ENCODE measurements around the gene PLSCR2. TPM values are rescaled to one million over a fixed set of nuclear protein-coding genes. Genes with fewer than 3 reads are reported as not detected.
"Not testable (repeated sequence)": the region's sequence is repeated elsewhere in the genome, so short reads cannot be mapped to it uniquely, and the experiment has no call there.

PLSCR2 gene
- total and polyA plus RNA-seq, 9 of the 15 experiments (the other 6 are each of a cell fraction or from before 2014, with no cell fraction given), result 0.07 to 0.49 (median 0.25) TPM; not detected in 4

DNA sequence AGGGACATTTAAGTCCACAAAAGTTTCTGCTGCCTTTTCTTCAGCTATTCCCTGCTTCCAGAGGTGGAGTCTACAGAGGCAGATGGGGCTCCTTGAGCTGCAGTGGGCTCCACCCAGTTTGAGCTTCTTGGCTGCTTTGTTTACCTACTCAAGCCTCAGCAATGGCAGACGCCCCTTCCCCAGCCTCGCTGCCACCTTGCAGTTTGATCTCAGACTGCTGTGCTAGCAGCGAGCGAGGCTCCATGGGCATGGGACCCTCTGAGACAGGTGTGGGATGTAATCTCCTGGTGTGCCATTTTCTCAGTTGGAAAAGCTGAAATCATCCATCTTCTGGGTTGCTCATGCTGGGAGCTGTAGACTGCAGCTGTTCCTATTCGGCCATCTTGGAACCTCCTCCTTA lies 29.1 kb downstream of the PLSCR2 start:
- H3K27me3 ChIP-seq (ENCODE audit: control insufficient read depth in 2 of 2, insufficient read depth in 2 of 2, low read length in 2 of 2); CTCF ChIA-PET (ENCODE audit: low intra/inter-chr PET ratio); H3K9me1 ChIP-seq (ENCODE audit: control insufficient read depth, insufficient read depth, low read length); H3K9me3 ChIP-seq (replicated peaks; ENCODE audit: control insufficient read depth, insufficient read depth, low read depth, low read length); H3K36me3 ChIP-seq (ENCODE audit: control insufficient read depth, insufficient read depth, low read length); H3K27ac ChIP-seq (ENCODE audit: extremely low read depth, low read depth, low read length); H2AFZ ChIP-seq (ENCODE audit: low read depth, low read length); ATAC-seq; BruUV-seq (replicated peaks); POLR2A ChIA-PET; H3K4me2 ChIP-seq (ENCODE audit: insufficient read depth, low read length); H3K9ac ChIP-seq (ENCODE audit: insufficient read depth in 1 of 2, low read depth in 2 of 2, low read length in 2 of 2); H3K4me1 ChIP-seq (replicated peaks in 1 of 2; ENCODE audit: control insufficient read depth in 2 of 2, insufficient read depth in 2 of 2, low read length in 2 of 2); intact Hi-C loops (cut with micrococcal nuclease); in situ Hi-C loops (cut with MboI); H3K79me2 ChIP-seq (ENCODE audit: control insufficient read depth, insufficient read depth, low read length); FAIRE-seq; H4K20me1 ChIP-seq (replicated peaks; ENCODE audit: control insufficient read depth, insufficient read depth, low read length); H3K4me3 ChIP-seq; DNase-seq (ENCODE audit: extremely low read depth in 1 of 4, low spot score in 3 of 4): not testable (repeated sequence)
- 0% methylated on average over 5 of the region's 5 CpGs for WGBS (ENCODE audit: insufficient coverage, low coverage, missing lambda C conversion rate)

DNA sequence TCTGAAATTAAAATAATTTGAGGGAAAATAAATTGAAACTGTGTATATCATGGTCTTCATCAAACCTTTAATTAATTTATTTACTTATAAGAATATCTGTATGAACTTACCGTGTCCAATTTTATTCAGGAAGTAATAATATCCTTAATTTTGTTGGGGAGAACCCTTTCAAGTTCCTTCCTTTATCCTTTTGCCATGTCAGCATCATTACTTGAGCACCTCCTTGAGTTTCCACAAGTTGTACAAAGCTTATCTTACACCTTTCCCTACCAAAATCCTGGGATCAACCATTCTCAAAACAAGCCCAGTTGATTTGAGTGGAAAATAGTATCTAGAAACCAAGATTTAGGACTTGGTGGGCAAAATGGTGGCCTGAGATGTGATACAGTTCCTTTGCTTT lies 37.3 kb downstream of the PLSCR2 start:
- no peak for ATAC-seq
- Histone ChIP-seq H3K9me3 (replicated peaks; ENCODE audit: control insufficient read depth, insufficient read depth, low read depth, low read length) (no peaks in the 10 kb centered on the region), H3K4me2 (ENCODE audit: insufficient read depth, low read length) (no peak overlapping the region), H3K4me3 (no peak overlapping the region), H3K79me2 (ENCODE audit: control insufficient read depth, insufficient read depth, low read length) (no peaks in the 10 kb centered on the region), H3K36me3 (ENCODE audit: control insufficient read depth, insufficient read depth, low read length) (no peaks in the 10 kb centered on the region), H3K27me3 (ENCODE audit: control insufficient read depth in 2 of 2, insufficient read depth in 2 of 2, low read length in 2 of 2) (no peaks in the 10 kb centered on the region), H4K20me1 (replicated peaks; ENCODE audit: control insufficient read depth, insufficient read depth, low read length) (no peaks in the 10 kb centered on the region), H3K4me1 (replicated peaks in 1 of 2; ENCODE audit: control insufficient read depth in 2 of 2, insufficient read depth in 2 of 2, low read length in 2 of 2) (no peaks in the 10 kb centered on the region), H3K27ac (ENCODE audit: extremely low read depth, low read depth, low read length) (no peak overlapping the region), H3K9ac (ENCODE audit: insufficient read depth in 1 of 2, low read depth in 2 of 2, low read length in 2 of 2) (no peak overlapping the region), H3K9me1 (ENCODE audit: control insufficient read depth, insufficient read depth, low read length) (no peaks in the 10 kb centered on the region), H2AFZ (ENCODE audit: low read depth, low read length) (no peak overlapping the region)
- intact Hi-C loops (cut with micrococcal nuclease) (no loop called here), in situ Hi-C loops (cut with MboI) (no loop called here)
- peak; percentile 51 for TF ChIP-seq ZNF316 (IDR thresholded peaks at IDR 0.05)
- TF ChIP-seq, protein P1, sequence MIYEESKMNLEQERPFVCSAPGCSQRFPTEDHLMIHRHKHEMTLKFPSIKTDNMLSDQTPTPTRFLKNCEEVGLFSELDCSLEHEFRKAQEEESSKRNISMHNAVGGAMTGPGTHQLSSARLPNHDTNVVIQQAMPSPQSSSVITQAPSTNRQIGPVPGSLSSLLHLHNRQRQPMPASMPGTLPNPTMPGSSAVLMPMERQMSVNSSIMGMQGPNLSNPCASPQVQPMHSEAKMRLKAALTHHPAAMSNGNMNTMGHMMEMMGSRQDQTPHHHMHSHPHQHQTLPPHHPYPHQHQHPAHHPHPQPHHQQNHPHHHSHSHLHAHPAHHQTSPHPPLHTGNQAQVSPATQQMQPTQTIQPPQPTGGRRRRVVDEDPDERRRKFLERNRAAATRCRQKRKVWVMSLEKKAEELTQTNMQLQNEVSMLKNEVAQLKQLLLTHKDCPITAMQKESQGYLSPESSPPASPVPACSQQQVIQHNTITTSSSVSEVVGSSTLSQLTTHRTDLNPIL (CRISPR knock-in tag; IDR thresholded peaks at IDR 0.05), result no peak
- POLR2A ChIA-PET, result no interaction called here
- whole genome bisulfite sequencing (ENCODE audit: insufficient coverage, low coverage, missing lambda C conversion rate), result 0% methylated on average over 1 of the region's 1 CpG
- no peak for FAIRE-seq
- DNase-seq (ENCODE audit: extremely low read depth in 1 of 4, low spot score in 3 of 4), result no peak
- CTCF ChIA-PET (ENCODE audit: low intra/inter-chr PET ratio), result no interaction called here
- no TSS peak for BruUV-seq (replicated peaks)
